ENCODE results near the gene SLC23A2. TPM values are rescaled to one million over a fixed set of nuclear protein-coding genes. Genes with fewer than 3 reads are reported as not detected.

Gene SLC23A2
- total RNA-seq: 19.1 and 26.6 TPM in 2 replicates

GRCh38 chr20:5001174-5002076, at the start of gene SLC23A2:
Gene SLC23A2, minus strand, starts transcription at chr20:5001510. Its CDS starts 68,948 bp downstream, at chr20:4932562.

Small RNA genes within 50 kb of the gene (small RNA-seq; reads per million reads assigned to genes)
- gene AL121890.1: not detected
- gene RF00322: not detected

Other genes starting within 250 kb of the SLC23A2 start
- gene RASSF2, start 177.9 kb downstream of the SLC23A2 start, total RNA-seq: 47.2 and 61.4 TPM in 2 replicates
- 94.8 and 116 TPM in 2 replicates for gene TMEM230, start 111.6 kb upstream of the SLC23A2 start, total RNA-seq
- gene PCNA, start 118.4 kb upstream of the SLC23A2 start, total RNA-seq: 221 and 311 TPM in 2 replicates
- gene CDS2, start 125.5 kb upstream of the SLC23A2 start, total RNA-seq: 43.6 and 61.3 TPM in 2 replicates

All from thoracic aorta endothelial cell (primary cell).